Activated CD4-positive, alpha-beta T cell treated with anti-CD3 and anti-CD28 coated beads, Interleukin-2, amount 50 U/mL, for 48 hours (primary cell): ENCODE measurements around the gene SRP72.
"Not testable (repeated sequence)": the region's sequence is repeated elsewhere in the genome, so short reads cannot be mapped to it uniquely, and the experiment has no call there.

ENCODE experiments used
- DNase-seq, 2 experiments: peaks; one replicate each; pipeline ENCODE4 v3.0.0-alpha.2; 2020

SRP72 gene, protein sequence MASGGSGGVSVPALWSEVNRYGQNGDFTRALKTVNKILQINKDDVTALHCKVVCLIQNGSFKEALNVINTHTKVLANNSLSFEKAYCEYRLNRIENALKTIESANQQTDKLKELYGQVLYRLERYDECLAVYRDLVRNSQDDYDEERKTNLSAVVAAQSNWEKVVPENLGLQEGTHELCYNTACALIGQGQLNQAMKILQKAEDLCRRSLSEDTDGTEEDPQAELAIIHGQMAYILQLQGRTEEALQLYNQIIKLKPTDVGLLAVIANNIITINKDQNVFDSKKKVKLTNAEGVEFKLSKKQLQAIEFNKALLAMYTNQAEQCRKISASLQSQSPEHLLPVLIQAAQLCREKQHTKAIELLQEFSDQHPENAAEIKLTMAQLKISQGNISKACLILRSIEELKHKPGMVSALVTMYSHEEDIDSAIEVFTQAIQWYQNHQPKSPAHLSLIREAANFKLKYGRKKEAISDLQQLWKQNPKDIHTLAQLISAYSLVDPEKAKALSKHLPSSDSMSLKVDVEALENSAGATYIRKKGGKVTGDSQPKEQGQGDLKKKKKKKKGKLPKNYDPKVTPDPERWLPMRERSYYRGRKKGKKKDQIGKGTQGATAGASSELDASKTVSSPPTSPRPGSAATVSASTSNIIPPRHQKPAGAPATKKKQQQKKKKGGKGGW

DNA sequence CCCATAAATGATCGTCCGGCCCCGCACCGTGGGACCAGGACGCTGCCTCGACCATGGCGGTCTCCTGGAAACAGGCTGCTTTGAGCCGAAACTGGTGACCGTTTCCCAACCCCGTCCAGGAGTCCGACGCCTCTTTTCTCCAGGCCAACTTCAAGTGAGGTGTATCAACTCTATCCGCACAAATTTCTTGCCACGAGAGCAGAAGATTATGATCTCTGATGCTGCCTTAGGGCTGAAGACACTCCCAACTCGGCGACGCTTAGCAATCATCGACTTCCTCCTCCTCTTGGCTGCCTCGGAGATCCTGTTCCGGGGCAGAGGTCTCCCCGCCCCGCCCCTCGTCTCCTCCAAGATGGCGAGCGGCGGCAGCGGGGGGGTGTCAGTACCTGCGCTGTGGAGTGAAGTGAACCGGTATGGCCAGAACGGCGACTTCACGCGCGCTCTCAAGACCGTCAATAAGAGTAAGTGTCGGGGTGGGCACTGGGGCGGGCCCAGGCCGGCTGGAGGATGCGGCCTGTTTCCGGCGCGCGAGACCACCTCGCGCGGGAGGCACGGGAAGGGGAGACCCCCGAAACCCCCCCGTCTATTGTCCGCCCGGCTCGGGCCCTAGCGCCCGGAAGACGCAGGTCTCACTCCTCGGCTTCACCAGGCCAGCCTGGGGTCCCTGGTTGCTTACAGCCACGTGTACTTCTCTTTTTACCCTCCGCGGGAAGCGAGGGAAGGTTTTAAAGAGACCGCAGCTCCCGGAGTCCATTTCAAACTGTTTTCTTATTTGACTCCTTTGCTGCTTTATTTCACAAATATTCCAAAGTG is at the start of gene SRP72:
TSS of gene SRP72 (plus strand) at position 334 of the 813 bp plus-strand sequence. CDS start at position 353, 19 bp downstream.
- peak; percentile 87 to 88 for DNase-seq

DNA sequence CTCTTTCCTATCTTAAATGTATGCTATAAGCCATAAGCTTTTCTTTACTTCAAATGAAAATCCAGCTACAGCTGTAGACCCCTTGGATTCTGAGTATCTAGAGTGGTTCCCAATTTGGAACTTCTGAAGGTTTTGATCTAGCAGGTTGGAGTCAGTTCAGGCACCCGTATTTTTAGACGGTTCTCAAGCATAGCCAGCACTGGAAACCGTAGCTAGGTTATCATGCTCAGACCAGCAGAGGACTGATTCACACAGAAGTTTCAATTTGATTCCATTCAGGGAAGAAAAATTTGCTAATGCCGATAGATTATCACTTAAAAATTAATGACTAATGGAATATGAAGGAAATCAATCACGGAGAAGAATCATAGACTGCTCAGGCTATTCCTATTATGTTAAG is 43.2 kb upstream of the SRP72 start:
- DNase-seq, result no peak

DNA sequence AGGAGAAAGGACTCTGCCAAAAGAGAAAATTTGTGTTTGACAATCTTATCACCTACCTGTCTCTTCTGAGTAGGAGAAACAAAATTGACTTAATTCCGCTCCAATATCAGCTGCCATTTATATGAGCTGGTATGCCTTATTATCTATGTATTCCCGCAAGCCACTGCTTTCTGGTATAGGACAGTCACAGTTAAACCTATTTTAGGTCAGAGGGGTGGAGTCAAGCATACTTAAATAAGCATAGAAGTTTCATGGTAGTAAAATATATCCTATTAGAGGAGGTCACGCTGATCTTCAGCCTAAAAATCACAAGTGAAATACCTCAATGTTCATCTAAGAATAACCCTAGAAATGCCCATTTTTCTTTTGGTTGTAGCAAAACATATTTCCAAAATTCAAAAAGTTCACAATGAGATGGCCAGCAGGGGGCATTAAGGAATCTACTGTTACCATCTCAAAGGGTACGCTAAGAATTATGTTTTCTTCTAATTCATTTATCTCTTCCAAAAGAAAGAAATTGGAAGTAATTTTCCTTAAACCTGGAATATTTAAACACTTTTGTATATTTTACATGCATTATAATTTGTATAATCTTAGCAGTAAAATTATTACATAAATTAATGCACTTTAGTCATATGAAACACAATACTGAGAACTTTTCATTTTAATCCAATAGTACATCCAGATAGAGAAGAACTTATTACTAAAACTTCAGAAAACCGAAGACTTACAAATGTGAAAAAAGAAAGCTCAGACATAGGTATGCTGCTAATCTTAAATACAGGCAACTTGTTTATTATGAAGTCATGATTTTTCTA is 42.5 kb upstream of the SRP72 start:
- peak in 1 of 2 experiments; percentile 27 for DNase-seq

DNA sequence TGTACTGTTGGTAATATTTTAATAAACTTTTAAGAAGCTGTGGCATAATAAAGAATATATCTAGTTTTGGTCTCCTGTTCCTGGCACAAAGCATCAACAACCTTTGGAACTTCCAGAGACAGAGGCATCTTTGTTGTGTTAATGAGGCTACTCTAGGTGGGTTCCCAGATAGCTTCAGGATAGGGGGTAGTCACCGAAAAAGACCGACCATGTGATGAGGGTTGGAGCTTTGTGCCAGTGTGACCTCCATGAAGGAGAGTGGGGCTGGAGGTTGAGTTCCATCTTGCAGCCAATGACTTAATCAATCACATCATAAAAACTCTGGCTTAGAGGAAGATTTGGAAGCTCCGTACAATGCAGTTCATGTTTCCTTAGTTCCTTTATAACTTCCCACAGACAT is 41.9 kb upstream of the SRP72 start:
- no peak for DNase-seq

DNA sequence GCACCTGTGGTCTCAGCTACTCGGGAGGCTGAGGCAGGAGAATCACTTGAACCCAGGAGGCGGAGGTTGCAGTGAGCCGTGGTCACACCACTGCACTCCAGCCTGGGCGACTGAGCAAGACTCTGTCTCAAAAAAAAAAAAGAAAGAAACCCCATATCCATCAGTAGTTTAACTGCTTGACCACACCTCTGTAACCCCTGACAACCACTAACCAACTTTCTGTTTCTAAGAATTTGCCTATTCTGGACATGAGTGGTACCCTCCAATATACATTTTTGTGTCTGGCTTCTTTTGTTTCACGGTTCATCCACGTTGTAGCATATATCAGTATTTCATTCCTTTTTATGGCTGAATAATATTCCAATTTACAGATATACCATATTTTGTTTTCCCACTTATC is 41.1 kb upstream of the SRP72 start:
- DNase-seq, result no peak

DNA sequence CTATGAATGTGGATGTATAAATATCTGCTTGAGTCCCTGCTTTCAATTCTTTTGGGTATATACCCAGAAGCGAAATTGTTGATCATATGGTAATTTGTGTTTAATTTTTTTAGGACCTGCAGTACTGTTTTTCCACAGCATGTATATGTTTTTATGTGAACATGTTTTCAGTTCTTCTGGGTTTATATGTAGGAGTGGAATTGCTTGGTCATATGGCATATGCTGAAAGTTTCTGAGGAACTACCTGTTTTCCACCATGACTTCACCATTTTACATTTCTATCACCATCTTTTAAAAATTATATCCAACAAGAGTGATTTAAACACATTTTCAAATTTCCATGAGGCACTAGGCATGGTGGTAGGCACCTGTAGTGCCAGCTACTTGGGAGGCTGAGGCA is 40.2 kb upstream of the SRP72 start:
- no peak for DNase-seq

DNA sequence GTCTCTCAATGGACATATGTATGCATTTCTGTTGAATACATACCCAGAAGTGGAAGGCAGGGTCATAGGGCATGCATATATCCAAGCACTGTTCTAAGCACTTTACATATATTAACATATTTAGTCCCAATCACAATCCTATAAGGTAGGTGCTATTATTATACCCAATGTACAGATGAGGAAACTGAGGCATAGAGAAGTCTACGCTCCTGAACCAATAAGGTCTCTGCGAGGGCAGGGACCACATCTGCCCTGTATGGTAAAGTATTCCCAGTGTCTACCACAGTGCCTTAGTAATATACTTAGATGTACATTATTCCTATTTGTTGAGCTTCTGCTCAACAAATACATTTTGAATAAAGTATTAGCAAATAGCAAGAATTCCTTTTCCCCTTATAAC is 37.2 kb upstream of the SRP72 start:
- no peak for DNase-seq

DNA sequence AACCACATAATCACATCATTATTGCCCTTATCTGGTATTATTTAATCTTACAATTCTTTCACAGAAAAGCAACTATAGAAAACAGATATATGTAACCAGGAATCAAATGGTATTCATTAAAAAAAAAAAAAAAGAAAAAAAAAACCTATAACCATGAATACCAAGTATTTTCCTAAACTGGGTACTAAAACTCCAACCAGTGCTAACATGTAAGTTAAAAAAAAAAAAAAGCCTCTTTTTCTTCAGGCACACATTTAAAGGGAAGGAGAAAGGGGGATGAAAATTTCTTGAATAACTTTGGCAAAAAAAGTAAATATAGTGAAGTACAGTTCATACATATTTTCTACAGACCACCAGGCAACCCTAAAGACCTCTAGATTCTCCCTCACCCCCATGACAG is 34.1 kb upstream of the SRP72 start:
- DNase-seq, result no peak

DNA sequence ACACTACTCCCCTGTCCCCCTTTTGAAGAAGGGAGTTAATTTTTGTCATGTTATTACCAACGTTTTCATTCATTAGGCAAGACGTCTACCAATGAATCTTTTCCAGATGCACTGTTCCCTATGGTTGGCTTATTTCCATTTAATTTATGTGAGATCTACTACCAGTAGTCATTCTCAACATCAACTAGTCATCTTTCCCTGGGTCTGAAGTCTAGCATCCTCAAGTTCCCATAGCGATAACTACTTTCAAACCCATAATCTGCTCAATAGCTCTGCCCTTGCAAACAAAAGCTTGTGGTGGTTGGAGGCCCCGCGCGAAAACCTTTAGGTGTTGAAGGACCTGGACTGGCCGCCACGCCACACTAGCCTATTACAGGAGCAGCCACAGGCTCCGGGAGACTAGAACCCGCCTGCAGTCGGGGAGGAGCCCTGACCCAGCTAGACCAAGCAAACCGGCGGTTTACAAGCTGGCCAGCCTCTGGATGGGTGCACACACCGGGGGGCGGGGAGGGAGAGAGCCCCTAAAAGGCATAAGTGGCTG is 32.7 kb upstream of the SRP72 start:
- DNase-seq, result peak; percentile 52 to 58

DNA sequence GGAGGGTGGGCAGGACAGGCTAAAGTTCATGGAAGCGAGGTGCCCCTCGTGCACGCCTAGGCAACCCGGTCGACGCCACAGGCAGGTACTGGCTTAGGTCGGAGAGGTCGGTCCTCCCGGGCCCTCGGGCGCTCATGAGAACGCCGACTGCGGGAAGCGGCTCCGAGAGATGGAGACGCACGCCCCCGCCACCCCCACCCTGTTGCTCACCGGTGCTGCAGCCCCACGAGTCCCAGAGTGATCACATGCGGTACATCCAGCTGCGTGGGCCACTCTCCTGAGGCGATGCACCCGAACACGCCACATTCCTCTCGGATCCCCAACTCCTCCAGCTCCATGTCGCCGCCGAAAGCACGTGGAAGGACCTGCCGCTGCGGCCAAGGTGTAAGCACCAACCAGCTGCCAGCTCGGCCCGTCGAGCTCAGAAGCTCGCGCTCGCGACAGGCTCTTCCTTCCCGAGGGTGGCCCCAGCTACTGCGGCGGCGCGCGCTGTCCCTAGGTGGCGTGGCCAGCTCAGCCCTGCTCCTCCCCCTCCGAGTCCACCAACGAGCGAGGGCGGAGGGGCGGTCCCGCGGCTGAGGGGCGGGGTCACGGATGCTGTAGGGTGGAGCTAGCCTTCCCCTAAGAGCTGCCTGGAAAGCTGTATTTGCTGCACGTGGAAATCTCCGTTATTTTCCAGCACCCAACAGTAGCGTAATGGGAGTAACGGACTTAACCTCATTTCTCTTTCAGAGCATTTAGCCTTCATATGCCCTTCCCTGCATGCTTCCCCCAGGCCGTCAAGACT is 32.1 kb upstream of the SRP72 start, which contains the start of gene PPAT:
TSS of gene PPAT (minus strand) at position 476 of the 787 bp plus-strand sequence. CDS start at position 338, 138 bp downstream.
- peak; percentile 99 for DNase-seq

DNA sequence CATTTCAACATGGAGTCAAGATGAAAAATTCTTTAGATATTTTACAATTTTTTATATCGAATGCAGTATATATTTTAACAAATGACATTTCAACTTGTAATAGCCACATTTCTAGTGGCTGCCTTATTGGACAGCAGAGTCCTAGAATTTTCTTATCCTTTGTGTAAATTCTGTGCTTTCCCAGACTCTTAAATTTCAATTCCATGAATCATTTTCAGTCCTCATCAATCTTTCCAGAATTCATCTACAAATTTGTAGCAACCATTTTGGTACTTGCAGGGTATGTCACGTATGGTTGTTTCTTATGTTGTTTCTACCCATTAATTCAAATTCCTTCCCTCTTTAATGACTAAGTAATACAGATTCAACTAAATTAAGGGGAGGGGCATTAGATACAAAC is 28.7 kb upstream of the SRP72 start:
- no peak for DNase-seq

DNA sequence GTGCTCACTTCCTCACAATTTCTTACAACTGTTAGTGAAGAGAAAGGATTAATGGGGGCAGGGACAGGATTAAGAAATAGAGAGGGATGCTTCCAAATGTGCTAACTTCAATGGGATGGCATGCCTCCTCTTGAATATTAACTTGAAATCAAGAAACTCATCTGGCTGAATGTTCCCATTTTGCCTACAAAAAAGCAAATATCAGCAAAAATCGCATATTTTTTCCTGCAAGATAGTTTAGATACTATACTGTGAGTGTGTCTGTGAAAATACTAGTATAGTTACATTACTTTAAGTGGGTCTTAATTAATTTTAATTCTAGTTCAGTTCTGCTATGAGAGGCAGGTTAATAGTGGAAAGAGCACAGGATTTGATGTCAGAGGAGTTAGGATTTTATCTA is 26.4 kb upstream of the SRP72 start:
- DNase-seq, result no peak

DNA sequence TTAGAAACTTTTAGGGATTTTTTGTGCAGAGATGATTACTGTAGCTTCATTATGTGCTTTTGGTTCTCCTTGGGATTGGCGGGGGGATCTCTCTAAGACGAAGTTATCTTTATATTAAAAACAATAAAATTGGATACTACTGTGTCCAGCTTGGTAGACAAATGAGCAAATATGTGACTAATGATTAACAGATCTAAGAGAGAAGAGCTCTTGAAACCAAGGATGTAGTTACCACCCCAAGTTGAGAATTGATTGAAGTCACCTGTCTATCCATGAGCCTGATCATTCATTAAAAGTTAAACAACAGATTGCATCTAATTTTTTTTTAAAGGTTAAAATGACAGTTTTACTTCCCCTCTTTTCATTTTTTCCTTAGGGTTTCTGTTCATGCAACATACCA is 22.7 kb upstream of the SRP72 start:
- DNase-seq, result no peak

DNA sequence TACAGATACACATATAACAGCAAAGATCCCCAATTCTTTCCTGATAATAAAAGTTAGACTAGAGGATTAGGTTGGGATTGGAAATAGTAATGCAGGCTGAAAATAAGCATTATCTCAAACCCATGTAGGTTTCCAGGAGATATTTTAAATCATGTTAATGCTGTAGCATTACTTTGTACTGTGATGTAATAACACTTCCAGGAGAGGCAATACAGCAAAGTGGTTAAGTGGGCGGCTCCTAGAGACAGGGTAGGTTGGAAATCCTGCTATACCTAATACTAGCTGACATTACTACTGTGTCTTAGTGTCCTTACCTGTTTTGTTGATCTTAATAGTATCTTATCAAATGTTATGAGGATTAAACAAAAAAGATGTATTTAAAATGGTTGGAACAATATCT is 21.7 kb upstream of the SRP72 start:
- no peak for DNase-seq

DNA sequence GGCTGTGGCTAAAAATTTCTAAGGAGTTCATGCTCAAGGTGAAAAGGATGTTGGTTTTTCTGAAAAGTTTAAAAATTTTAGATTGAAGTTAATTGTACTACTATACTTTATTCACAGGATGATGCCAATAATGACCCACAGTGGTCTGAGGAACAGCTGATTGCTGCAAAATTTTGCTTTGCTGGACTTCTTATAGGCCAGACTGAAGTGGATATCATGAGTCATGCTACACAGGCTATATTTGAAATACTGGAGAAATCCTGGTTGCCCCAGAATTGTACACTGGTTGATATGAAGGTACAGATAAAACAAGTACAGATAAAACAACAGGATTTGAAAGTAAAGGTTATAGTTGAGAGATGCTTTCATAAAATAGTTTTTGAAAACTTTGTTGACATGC is 19.1 kb upstream of the SRP72 start:
- DNase-seq, result no peak

DNA sequence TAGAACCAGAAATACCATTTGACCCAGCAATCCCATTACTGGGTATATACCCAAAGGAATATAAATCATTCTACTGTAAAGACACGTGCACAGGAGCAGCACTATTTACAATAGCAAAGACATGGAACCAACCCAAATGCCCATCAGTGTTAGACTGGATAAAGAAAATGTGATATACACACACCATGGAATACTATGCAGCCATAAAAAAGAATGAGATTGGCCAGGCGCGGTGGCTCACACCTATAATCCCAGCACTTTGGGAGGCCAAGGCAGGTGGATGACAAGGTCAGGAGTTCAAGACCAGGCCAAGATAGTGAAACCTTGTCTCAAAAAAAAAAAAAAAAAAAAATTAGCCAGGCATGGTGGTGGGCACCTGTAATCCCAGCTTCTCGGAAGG is 17.9 kb upstream of the SRP72 start:
- not testable (repeated sequence) for DNase-seq

DNA sequence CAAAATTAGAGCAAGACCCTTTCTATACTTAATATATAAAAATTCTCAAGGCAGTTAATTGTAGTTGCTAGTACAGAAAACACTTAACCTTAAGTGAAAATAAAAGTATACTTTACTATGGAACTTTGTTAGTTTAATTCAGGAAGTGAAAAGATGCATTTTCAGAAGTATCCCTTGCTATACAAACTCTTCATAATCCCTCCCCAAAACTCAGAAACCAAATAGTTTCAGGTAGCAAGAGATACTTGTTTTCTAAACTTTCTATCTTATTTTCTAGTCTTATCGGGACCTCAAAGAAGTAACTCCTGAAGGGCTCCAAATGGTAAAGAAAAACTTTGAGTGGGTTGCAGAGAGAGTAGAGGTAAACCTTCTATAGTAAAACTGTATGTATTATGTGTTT is 17.1 kb upstream of the SRP72 start:
- no peak for DNase-seq

DNA sequence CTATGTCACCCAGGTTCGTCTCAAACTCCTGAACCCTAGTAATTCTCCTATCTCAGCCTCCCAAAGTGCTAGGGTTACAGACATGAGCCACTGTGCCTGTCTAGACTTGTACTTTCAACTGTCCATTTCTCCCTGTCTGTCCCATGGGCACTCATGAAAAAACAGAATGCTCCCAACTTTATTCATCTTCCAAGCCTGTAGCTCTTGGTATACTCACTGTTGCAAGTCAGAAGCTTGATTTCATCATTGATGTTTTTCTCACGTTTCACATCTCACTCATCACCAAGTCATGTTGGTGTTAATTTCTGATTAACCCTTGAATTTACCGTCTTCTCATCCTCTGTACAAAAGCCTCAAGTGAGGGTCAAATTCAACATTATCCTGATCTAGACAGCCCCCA is 7.3 kb upstream of the SRP72 start:
- no peak for DNase-seq

DNA sequence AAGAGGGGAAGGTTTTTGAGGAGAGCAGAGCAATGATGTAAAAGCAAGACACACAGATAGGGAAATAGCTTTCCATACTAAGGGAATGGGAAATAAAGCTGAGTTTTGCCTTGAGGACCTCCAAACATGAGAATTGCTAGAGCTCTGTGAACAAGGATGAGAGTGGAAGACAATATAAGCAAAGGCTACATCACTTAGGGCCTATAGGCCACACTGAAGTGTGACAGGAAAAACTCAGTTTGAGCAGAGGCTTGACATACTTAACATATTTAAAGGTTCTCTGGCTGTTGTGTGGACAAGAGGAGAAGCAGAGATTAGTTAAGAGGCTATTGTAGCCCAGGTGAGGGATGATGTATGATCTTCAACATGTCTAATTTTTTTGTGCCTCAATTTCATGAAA is 5.3 kb upstream of the SRP72 start:
- DNase-seq, result no peak

DNA sequence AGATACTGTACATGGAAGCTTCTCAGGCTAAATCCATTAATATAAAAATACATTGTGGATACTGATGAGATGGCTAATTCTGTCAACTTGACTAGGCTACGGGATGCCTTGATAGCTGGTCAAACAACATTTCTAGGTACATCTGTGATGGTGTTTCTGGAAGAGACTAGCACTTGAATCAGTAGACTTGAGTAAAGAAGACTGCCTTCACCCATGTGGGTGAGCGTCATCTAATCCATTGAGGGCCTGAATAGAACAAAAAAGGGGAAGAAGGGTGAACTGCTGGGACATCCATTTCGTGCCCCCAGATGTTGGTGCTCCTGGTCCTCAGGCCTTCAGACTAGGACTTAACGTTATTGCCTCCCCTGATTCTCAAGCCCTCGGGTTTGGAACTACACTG is 3.7 kb upstream of the SRP72 start:
- no peak for DNase-seq

DNA sequence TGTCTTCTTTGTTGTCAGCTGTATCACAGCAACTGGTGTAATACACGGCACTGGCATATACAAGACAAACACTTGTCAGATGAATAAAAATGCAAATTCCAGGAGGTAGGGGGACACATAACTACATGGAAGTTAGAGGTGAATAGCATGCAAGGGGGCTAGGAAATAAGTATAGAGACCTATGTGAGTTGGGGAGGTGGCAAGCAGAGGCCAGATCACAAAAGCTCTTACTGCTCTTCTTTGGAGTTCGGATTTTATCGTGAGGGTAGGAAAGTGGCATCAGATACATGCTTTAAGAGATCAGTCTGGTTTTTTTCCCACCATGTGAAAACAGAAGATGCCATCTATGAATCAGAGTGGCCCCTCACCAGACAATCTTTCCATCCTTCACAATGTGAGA is 2.8 kb upstream of the SRP72 start:
- DNase-seq, result no peak
